TTC549 (cell line): ENCODE results near the gene SCO2.

Source experiments
- FAIRE-seq: peaks from 2 replicates; lab custom pipeline; 2012; peaks lifted over from hg19 to GRCh38; lab: Jason Lieb, UNC

Gene SCO2

GRCh38 chr22:50474710-50475651, 50.4 kb downstream of the SCO2 start, which contains the start of gene SBF1:
Gene SBF1, minus strand, starts transcription at chr22:50475035. Its CDS starts 195 bp downstream, at chr22:50474840.
- no peak for FAIRE-seq

DNA sequence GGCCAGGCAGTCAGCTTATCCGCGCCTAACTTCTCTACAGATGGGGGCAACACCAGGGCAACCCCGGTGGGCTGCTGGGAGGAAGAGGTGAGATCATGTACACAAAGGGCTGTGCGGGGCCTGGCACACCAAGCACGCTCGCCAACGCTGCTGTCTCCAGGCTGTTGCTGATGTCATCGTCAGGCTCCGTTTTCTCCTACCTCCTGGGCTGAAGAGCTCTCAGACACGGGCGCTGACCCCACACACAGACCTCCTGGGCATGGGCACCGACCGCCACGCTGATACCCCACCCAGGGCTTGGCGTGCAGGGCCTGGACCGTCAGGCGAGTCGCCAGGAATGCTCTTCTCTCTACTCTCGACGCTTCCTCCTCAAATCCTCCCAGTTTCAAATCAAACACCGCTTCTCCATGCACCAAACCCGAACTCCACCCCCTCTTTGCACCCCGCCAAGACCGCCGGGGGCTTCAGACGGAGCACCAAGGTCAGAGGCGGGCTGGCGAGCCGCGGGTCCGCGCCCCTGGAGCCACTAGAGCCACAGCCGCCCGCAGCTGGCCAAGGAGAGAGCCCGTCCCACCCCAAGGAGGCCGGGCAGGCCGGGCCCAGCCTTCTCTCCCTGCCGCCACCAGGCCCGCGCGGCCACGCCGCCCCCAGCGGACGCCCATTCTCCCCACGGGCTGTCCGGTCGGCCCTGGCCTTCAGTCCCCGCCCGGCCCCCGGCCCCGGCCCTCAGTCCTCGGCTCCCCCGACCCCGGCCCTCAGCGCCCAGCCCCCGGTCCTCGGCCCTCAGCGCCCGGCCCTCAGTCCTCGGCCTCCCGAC, 51.3 kb downstream of the SCO2 start:
- FAIRE-seq, result no peak
